MCF 10A (cell line): ENCODE data around the gene LCP2. TPM values are rescaled to one million over a fixed set of nuclear protein-coding genes. Genes with fewer than 3 reads are reported as not detected.

ENCODE experiments used
- BruUV-seq: library from RNA; stranded (reverse); fragments of 400-500 nt; replicated peaks from 2 replicates; lab custom pipeline; 2021; lab: Mats Ljungman, UMichigan
- CTCF ChIA-PET: fragments of 300-600 bp; sonication (Branson Sonifier 250); formaldehyde crosslinking; extraction: SDS; loops from one replicate; lab custom pipeline; 2021; ENCODE audit warnings: antibody characterized with exemption, inconsistent platforms; lab: Yijun Ruan, JAX
- POLR2A ChIA-PET: fragments of 300-600, 350-650 bp; sonication (Branson Sonifier 250); formaldehyde crosslinking; extraction: SDS; loops from one replicate; lab custom pipeline; 2020; ENCODE audit warnings: antibody characterized with exemption, inconsistent platforms; lab: Yijun Ruan, JAX
- DNase-seq: peaks from one replicate; pipeline ENCODE4 v3.0.0-alpha.2; 2018; ENCODE audit not compliant: unreplicated experiment
- H3K27ac Mint-ChIP-seq: one replicate; pipeline ENCODE4 v1.8.0; 2022; ENCODE audit warnings: mild to moderate bottlenecking, low read depth, mixed read lengths; ENCODE audit not compliant: unreplicated experiment
- H3K27me3 Mint-ChIP-seq: one replicate; pipeline ENCODE4 v1.8.0; 2022; ENCODE audit warnings: mixed read lengths; ENCODE audit not compliant: insufficient read depth, unreplicated experiment
- H3K36me3 Mint-ChIP-seq: one replicate; pipeline ENCODE4 v1.8.0; 2022; ENCODE audit warnings: mild to moderate bottlenecking, moderate library complexity, mixed read lengths; ENCODE audit not compliant: insufficient read depth, unreplicated experiment
- H3K4me1 Mint-ChIP-seq: one replicate; pipeline ENCODE4 v1.8.0; 2022; ENCODE audit warnings: mixed read lengths; ENCODE audit not compliant: insufficient read depth, unreplicated experiment
- H3K4me3 Mint-ChIP-seq: one replicate; pipeline ENCODE4 v1.8.0; 2022; ENCODE audit warnings: mild to moderate bottlenecking, moderate library complexity, mixed read lengths; ENCODE audit not compliant: unreplicated experiment
- H3K9me3 Mint-ChIP-seq: one replicate; pipeline ENCODE4 v1.8.0; 2022; ENCODE audit warnings: mixed read lengths; ENCODE audit not compliant: unreplicated experiment
- CTCF ChIP-seq: fragments of 200-600 bp; IDR thresholded peaks from one replicate; pipeline ENCODE4 v1.8.0; 2022; ENCODE audit warnings: antibody characterized with exemption, mild to moderate bottlenecking; ENCODE audit not compliant: unreplicated experiment
- intact Hi-C: fragments of 100-400 bp; cut with micrococcal nuclease; formaldehyde crosslinking; loops from 2 replicates; pipeline ENCODE4 v1.14.1; 2022
- total RNA-seq: library from RNA; stranded (reverse); gene quantifications from 2 replicates; pipeline ENCODE4 v1.2.3, GENCODE V29; 2022

LCP2 gene
- total RNA-seq, 1 experiment from 2014 or later, result not detected

GRCh38 chr5:170278611-170279458 is 18.7 kb downstream of the LCP2 start:
- no TSS peak for BruUV-seq
- POLR2A ChIA-PET, result interaction anchor here (0.8 kb wide), 1 partner anchor 50 kb away, joined by 3 read pairs; no protein-coding TSS in a partner anchor
- H3K9me3 Mint-ChIP-seq, result peaks cover 9% of the 10 kb centered on the region
- no peak for DNase-seq
- CTCF ChIA-PET, result interaction anchor here (0.5 to 2.0 kb wide), 4 partner anchors 10 to 200 kb away, joined by 3 to 7 read pairs (median 6); no protein-coding TSS in a partner anchor
- no peak overlapping the region for H3K4me3 Mint-ChIP-seq
- H3K4me1 Mint-ChIP-seq, result no peaks in the 10 kb centered on the region
- no peak for TF ChIP-seq CTCF
- H3K36me3 Mint-ChIP-seq, result no peaks in the 10 kb centered on the region
- H3K27ac Mint-ChIP-seq, result no peak overlapping the region
- intact Hi-C loops, result no loop called here
- H3K27me3 Mint-ChIP-seq, result peaks cover 10% of the 10 kb centered on the region

- TF ChIP-seq CTCF, result no peak
- no peak overlapping the region for H3K27ac Mint-ChIP-seq
- no peak for DNase-seq
- H3K36me3 Mint-ChIP-seq, result no peaks in the 10 kb centered on the region
- H3K9me3 Mint-ChIP-seq, result no peaks in the 10 kb centered on the region
- POLR2A ChIA-PET, result no interaction called here
- H3K27me3 Mint-ChIP-seq, result peaks cover under 1% of the 10 kb centered on the region
- H3K4me1 Mint-ChIP-seq, result no peaks in the 10 kb centered on the region
- no TSS peak for BruUV-seq
- CTCF ChIA-PET, result interaction anchor here (0.5 to 2.0 kb wide), 2 partner anchors 9 to 157 kb away, joined by 3 to 6 read pairs; no protein-coding TSS in a partner anchor
- no peak overlapping the region for H3K4me3 Mint-ChIP-seq
- intact Hi-C loops, result no loop called here
Measured at GRCh38 chr5:170277867-170278281, 19.7 kb downstream of the LCP2 start.

- ChIA-PET POLR2A (no interaction called here), CTCF (interaction anchor here (1.0 to 4.7 kb wide), 5 partner anchors 10 to 146 kb away, joined by 5 to 32 read pairs (median 7); no protein-coding TSS in a partner anchor)
- H3K4me3 Mint-ChIP-seq, result no peak overlapping the region
- no peak overlapping the region for H3K27ac Mint-ChIP-seq
- no peaks in the 10 kb centered on the region for H3K36me3 Mint-ChIP-seq
- TF ChIP-seq CTCF, result no peak
- H3K27me3 Mint-ChIP-seq, result no peaks in the 10 kb centered on the region
- H3K9me3 Mint-ChIP-seq, result no peaks in the 10 kb centered on the region
- H3K4me1 Mint-ChIP-seq, result no peaks in the 10 kb centered on the region
- no TSS peak for BruUV-seq
- DNase-seq, result no peak
- intact Hi-C loops, result no loop called here
Measured at GRCh38 chr5:170276140-170276539, 21.4 kb downstream of the LCP2 start.

DNA sequence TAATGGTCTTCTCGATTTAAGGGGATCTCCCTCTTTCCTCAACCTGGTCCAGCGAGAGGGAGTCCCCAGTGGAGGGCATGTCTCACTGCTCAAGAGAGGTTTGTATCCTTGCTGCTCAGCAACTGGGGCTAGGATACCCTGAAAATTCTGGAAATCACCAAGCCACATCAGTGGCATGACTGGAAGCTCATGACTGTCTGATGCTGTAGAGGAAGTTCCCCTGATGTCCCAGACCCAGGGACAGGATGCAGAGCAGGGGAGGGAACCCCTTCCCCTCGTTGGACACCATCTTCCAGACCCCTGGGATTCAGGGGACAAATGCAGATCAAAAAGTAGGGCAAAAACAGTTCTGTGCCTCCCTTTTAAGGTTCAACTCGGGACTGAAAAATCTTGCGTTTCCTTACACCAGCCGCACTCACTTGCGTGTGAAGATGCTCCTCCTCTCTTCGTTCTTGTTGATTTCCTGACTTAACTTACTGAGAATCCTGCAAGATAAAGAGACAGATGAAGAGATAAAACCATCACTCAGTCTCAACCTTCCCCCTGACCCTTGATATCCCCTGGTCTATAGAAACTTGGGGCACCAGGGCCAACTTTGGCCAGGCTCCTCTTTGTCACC is 22.1 kb downstream of the LCP2 start:
- no TSS peak for BruUV-seq
- no peak overlapping the region for H3K4me3 Mint-ChIP-seq
- POLR2A ChIA-PET, result interaction anchor here (0.6 kb wide), 1 partner anchor 74 kb away, joined by 3 read pairs; no protein-coding TSS in a partner anchor
- H3K36me3 Mint-ChIP-seq, result no peaks in the 10 kb centered on the region
- no peaks in the 10 kb centered on the region for H3K9me3 Mint-ChIP-seq
- no peaks in the 10 kb centered on the region for H3K27me3 Mint-ChIP-seq
- no peak for DNase-seq
- TF ChIP-seq CTCF, result no peak
- no peaks in the 10 kb centered on the region for H3K4me1 Mint-ChIP-seq
- CTCF ChIA-PET, result interaction anchor here (1.0 to 4.7 kb wide), 5 partner anchors 9 to 147 kb away, joined by 3 to 32 read pairs (median 7); no protein-coding TSS in a partner anchor
- intact Hi-C loops, result no loop called here
- no peak overlapping the region for H3K27ac Mint-ChIP-seq
